ENCODE results near the gene STIP1. TPM values are rescaled to one million over a fixed set of nuclear protein-coding genes. Genes with fewer than 3 reads are reported as not detected.

STIP1 gene
- total and polyA plus RNA-seq, 2 donors (not counting 3 experiments of a cell fraction or from before 2014, with no cell fraction given), result 117 to 226 TPM

DNA sequence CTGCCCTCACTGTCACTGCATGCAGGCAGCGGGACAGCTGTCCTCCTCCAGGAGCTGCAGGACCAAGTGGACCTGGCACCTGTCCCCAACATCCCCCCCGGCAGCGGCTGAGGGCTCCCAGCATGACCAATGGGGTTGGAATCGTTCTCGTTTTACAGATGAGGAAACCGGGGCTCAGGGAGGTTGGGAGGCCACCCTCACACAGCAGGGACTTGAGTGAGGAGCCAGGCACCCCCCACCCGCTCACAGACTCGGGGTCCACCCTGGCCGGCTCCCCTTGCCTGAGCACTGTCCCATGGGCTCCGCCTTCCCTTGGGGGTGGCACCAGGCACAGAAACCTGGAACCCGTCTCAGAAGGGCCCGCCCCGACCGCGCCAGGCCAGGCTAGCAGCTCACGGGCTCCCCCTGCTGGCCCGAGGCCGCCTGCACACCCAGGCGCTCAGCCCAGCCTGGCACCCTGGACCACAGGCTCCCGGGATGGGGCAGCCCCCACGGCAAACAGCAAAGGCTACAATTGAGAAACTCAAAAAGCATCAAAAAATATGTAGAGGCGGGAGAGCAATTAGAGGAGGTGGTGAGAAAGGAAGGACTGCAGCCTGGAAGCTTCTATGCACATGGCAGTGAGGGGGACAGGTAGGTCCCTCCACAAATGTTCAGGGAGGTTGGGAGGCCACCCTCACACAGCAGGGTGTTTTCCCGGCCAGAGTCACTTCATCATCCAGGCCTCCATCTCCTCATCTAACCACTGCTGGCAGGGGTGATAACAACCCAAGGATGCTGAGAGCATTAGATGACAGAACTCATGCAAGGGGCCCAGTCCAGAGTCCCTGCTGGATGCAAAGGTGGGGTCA, 32.9 kb upstream of the STIP1 start:
- BruUV-seq (replicated peaks), result no TSS peak
- FAIRE-seq, result peak; percentile 87
- no peaks in the 10 kb centered on the region for H4K20me1 ChIP-seq (replicated peaks; ENCODE audit: control insufficient read depth, extremely low read depth, insufficient read depth, low read length)
- no peaks in the 10 kb centered on the region for H3K4me1 ChIP-seq (ENCODE audit: control insufficient read depth, extremely low read depth, insufficient read depth, low read length)
- H3K9me3 ChIP-seq (replicated peaks; ENCODE audit: control insufficient read depth, insufficient read depth, low read length), result no peaks in the 10 kb centered on the region
- no peaks in the 10 kb centered on the region for H3K79me2 ChIP-seq (ENCODE audit: control insufficient read depth, insufficient read depth, low read length)
- intact Hi-C loops (cut with micrococcal nuclease) (no loop called here), dilution Hi-C loops (cut with MboI; ENCODE audit: extremely low pct_ligation_motif_present, low sequenced_read_pairs) (no loop called here)
- no peak overlapping the region for H3K27ac ChIP-seq (ENCODE audit: insufficient read depth, low read depth, low read length)
- H3K9me1 ChIP-seq (replicated peaks; ENCODE audit: control insufficient read depth, extremely low read depth, insufficient read depth, low read length), result no peaks in the 10 kb centered on the region
- H3K9ac ChIP-seq (replicated peaks; ENCODE audit: extremely low read depth, insufficient read depth, low read length), result no peak overlapping the region
- ChIA-PET CTCF (interaction anchor here (0.6 to 5.0 kb wide), 21 partner anchors 9 to 318 kb away, joined by 3 to 162 read pairs (median 4); partner anchors contain the start of genes FLRT1, MACROD1, MARK2 and STIP1), POLR2A (interaction anchor here (0.6 to 1.3 kb wide), 2 partner anchors 32 to 218 kb away, joined by 4 read pairs; partner anchors contain the start of gene STIP1)
- TF ChIP-seq FOS (IDR thresholded peaks at IDR 0.05; ENCODE audit: borderline replicate concordance, insufficient read depth, low read length), result no peak
- TF ChIP-seq, protein P1, sequence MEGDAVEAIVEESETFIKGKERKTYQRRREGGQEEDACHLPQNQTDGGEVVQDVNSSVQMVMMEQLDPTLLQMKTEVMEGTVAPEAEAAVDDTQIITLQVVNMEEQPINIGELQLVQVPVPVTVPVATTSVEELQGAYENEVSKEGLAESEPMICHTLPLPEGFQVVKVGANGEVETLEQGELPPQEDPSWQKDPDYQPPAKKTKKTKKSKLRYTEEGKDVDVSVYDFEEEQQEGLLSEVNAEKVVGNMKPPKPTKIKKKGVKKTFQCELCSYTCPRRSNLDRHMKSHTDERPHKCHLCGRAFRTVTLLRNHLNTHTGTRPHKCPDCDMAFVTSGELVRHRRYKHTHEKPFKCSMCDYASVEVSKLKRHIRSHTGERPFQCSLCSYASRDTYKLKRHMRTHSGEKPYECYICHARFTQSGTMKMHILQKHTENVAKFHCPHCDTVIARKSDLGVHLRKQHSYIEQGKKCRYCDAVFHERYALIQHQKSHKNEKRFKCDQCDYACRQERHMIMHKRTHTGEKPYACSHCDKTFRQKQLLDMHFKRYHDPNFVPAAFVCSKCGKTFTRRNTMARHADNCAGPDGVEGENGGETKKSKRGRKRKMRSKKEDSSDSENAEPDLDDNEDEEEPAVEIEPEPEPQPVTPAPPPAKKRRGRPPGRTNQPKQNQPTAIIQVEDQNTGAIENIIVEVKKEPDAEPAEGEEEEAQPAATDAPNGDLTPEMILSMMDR (IDR thresholded peaks at IDR 0.05; ENCODE audit: extremely low read depth in 1 of 2, insufficient read depth in 1 of 2, low read depth in 1 of 2, low read length in 2 of 2), result peak; percentile 99 to 100
- peak; percentile 42 for DNase-seq (ENCODE audit: low read depth, low spot score)
- H3K27me3 ChIP-seq (ENCODE audit: control insufficient read depth in 2 of 2, insufficient read depth in 2 of 2, low read length in 2 of 2), result no peaks in the 10 kb centered on the region
- peak overlapping the region; percentile 9 for H2AFZ ChIP-seq (ENCODE audit: low read depth, low read length)
- H3K36me3 ChIP-seq (ENCODE audit: control insufficient read depth in 2 of 2, extremely low read depth in 1 of 2, insufficient read depth in 2 of 2, low read length in 2 of 2), result no peaks in the 10 kb centered on the region
- H3K4me3 ChIP-seq (replicated peaks in 1 of 3; ENCODE audit: insufficient read depth in 1 of 3, low read depth in 1 of 3, low read length in 3 of 3), result no peak overlapping the region
- no peak overlapping the region for H3K4me2 ChIP-seq (ENCODE audit: insufficient read depth, low read length)

DNA sequence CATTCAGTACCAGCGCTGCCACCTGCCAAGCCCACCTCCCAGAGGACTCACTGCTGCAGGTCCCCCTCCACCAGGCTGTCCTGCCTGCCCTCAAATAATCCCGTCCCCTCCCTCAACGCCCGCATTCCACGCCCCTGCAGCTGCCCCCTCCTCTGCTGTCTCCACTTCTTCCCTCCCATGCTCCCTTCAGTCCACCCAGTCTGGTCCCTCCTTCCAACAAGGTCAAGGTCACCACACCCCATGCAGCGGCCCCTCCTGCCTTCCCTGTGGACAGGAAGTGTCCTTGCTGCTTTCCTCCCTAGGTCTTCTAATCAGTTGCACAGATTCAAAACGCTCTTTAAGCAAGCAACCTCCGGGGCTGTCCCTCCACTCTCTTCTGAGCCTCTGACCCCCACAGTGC, 32.2 kb upstream of the STIP1 start:
- dilution Hi-C loops (cut with MboI; ENCODE audit: extremely low pct_ligation_motif_present, low sequenced_read_pairs), result no loop called here
- H3K27me3 ChIP-seq (ENCODE audit: control insufficient read depth in 2 of 2, insufficient read depth in 2 of 2, low read length in 2 of 2), result no peaks in the 10 kb centered on the region
- H3K4me3 ChIP-seq (replicated peaks in 1 of 3; ENCODE audit: insufficient read depth in 1 of 3, low read depth in 1 of 3, low read length in 3 of 3), result no peak overlapping the region
- intact Hi-C loops (cut with micrococcal nuclease), result no loop called here
- H3K27ac ChIP-seq (ENCODE audit: insufficient read depth, low read depth, low read length), result no peak overlapping the region
- H3K79me2 ChIP-seq (ENCODE audit: control insufficient read depth, insufficient read depth, low read length), result no peaks in the 10 kb centered on the region
- no peak overlapping the region for H3K9ac ChIP-seq (replicated peaks; ENCODE audit: extremely low read depth, insufficient read depth, low read length)
- no peaks in the 10 kb centered on the region for H3K36me3 ChIP-seq (ENCODE audit: control insufficient read depth in 2 of 2, extremely low read depth in 1 of 2, insufficient read depth in 2 of 2, low read length in 2 of 2)
- no peaks in the 10 kb centered on the region for H4K20me1 ChIP-seq (replicated peaks; ENCODE audit: control insufficient read depth, extremely low read depth, insufficient read depth, low read length)
- H3K9me1 ChIP-seq (replicated peaks; ENCODE audit: control insufficient read depth, extremely low read depth, insufficient read depth, low read length), result no peaks in the 10 kb centered on the region
- H2AFZ ChIP-seq (ENCODE audit: low read depth, low read length), result no peak overlapping the region
- DNase-seq (ENCODE audit: low read depth, low spot score) (no peak), FAIRE-seq (no peak)
- POLR2A ChIA-PET, result no interaction called here
- TF ChIP-seq, protein P1 (IDR thresholded peaks at IDR 0.05; ENCODE audit: extremely low read depth in 1 of 2, insufficient read depth in 1 of 2, low read depth in 1 of 2, low read length in 2 of 2), result no peak
- TF ChIP-seq, protein P2, sequence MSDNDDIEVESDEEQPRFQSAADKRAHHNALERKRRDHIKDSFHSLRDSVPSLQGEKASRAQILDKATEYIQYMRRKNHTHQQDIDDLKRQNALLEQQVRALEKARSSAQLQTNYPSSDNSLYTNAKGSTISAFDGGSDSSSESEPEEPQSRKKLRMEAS (IDR thresholded peaks at IDR 0.05; ENCODE audit: insufficient read depth, insufficient read length), result no peak
- TF ChIP-seq GATA2 (IDR thresholded peaks at IDR 0.05; ENCODE audit: insufficient read depth, insufficient read length, low read depth, low read length), result no peak
- TF ChIP-seq FOS (IDR thresholded peaks at IDR 0.05; ENCODE audit: borderline replicate concordance, insufficient read depth, low read length), result no peak
- no peak for TF ChIP-seq POLR2A (IDR thresholded peaks at IDR 0.05; ENCODE audit: low read depth, low read length)
- no peak for TF ChIP-seq POLR2AphosphoS5 (IDR thresholded peaks at IDR 0.05; ENCODE audit: insufficient read depth, low read depth, low read length)
- TF ChIP-seq MYC (IDR thresholded peaks at IDR 0.05; ENCODE audit: low read depth, low read length), result no peak
- BruUV-seq (replicated peaks), result no TSS peak
- H3K9me3 ChIP-seq (replicated peaks; ENCODE audit: control insufficient read depth, insufficient read depth, low read length), result no peaks in the 10 kb centered on the region
- CTCF ChIA-PET, result interaction anchor here (1.2 to 5.0 kb wide), 2 partner anchors 38 to 152 kb away, joined by 3 to 162 read pairs; no protein-coding TSS in a partner anchor
- H3K4me1 ChIP-seq (ENCODE audit: control insufficient read depth, extremely low read depth, insufficient read depth, low read length), result no peaks in the 10 kb centered on the region
- H3K4me2 ChIP-seq (ENCODE audit: insufficient read depth, low read length), result no peak overlapping the region
